ENCODE data around the gene ARHGAP45. TPM values are rescaled to one million over a fixed set of nuclear protein-coding genes. Genes with fewer than 3 reads are reported as not detected.

Gene ARHGAP45
- total and polyA plus RNA-seq, 9 of the 15 experiments (the other 6 are each of a cell fraction or from before 2014, with no cell fraction given) = 0.08 to 22.1 (median 4.2) TPM

DNA sequence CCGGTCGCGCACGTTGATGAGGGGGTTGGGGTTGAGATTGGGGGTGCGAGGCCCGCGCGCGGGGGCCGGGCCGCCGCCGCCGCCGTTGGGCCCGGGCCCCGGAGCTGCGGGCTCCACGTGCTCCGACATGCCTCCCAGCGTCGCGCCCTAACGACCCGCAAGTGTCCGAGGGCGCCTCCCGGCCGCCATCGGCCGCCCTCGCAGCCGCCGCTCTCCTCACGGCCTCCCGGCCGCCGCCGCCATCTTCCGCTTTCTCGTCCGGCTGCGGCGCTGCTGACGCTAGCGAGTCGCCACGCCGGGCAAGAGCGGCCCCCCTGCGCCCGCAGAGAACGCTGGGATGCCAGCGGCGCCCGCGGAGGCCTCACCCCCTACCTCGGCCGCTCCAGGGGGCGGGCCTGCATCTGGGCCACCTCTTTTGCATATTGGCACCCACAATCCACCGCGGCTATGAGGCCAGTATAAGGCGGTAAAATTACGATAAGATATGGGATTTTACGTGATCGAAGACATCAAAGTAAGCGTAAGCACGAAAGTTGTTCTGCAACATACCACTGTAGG, 46.0 kb upstream of the ARHGAP45 start, which contains the start of gene TMEM259 (continued):
- TF ChIP-seq, protein P1, sequence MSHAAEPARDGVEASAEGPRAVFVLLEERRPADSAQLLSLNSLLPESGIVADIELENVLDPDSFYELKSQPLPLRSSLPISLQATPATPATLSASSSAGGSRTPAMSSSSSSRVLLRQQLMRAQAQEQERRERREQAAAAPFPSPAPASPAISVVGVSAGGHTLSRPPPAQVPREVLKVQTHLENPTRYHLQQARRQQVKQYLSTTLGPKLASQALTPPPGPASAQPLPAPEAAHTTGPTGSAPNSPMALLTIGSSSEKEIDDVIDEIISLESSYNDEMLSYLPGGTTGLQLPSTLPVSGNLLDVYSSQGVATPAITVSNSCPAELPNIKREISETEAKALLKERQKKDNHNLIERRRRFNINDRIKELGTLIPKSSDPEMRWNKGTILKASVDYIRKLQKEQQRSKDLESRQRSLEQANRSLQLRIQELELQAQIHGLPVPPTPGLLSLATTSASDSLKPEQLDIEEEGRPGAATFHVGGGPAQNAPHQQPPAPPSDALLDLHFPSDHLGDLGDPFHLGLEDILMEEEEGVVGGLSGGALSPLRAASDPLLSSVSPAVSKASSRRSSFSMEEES (CRISPR knock-in tag; IDR thresholded peaks at IDR 0.05) = no peak
- no peak for TF ChIP-seq CAMTA2 (CRISPR knock-in tag; conservative IDR thresholded peaks at IDR 0.05)
- TF ChIP-seq, protein P2, sequence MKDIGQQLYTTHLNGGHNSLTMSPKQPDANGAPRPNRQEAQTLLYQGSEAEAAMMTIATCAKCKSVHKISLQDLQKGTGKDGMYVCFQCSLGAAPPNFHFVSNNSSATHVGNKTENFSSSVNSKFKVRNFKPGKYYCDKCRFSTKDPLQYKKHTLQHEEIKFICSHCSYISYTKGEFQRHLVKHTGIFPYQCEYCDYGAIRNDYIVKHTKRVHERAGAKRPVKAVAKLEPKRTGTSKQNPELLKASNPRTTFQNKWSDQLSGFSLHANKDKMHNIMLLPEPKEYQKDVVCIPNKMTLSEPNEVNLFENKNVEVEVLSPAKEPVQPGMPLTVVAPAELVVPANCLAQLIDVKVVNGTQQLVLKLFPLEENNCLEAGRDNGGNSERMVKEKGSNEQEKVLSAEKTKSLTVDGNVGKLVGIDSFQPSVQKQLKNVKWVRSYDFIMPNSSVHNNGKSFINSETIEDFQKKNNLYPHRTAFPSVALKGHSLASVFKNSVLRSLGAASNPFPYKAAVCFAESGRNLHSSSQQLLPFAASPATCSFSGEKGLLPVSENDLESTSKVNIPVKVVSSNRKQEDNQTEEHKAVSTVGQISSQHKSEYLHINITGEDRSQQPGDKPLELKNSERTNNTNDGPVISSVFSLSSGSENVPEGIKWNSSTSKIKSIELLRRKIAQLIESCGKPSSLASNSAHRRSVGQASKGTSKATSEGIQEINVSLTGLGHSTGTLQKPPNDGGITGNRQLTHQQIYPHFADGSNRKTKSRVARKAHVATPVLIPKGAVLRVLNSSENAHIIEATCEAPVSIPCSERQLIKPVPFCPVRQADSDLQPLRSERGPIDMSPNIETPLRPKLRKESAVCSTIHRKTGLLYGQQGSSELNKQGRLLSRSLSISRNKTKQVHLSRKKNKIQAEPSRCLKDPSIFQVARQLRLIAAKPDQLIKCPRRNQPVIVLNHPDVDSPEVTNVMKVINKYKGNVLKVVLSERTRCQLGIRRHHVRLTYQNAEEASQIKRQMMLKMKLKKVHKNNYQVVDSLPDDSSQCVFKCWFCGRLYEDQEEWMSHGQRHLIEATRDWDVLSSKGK (CRISPR knock-in tag; IDR thresholded peaks at IDR 0.05) = no peak
- TF ChIP-seq, protein P3, sequence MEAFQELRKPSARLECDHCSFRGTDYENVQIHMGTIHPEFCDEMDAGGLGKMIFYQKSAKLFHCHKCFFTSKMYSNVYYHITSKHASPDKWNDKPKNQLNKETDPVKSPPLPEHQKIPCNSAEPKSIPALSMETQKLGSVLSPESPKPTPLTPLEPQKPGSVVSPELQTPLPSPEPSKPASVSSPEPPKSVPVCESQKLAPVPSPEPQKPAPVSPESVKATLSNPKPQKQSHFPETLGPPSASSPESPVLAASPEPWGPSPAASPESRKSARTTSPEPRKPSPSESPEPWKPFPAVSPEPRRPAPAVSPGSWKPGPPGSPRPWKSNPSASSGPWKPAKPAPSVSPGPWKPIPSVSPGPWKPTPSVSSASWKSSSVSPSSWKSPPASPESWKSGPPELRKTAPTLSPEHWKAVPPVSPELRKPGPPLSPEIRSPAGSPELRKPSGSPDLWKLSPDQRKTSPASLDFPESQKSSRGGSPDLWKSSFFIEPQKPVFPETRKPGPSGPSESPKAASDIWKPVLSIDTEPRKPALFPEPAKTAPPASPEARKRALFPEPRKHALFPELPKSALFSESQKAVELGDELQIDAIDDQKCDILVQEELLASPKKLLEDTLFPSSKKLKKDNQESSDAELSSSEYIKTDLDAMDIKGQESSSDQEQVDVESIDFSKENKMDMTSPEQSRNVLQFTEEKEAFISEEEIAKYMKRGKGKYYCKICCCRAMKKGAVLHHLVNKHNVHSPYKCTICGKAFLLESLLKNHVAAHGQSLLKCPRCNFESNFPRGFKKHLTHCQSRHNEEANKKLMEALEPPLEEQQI (IDR thresholded peaks at IDR 0.05) = no peak
- no peak for TF ChIP-seq U2AF2 (optimal IDR thresholded peaks at IDR 0.05; ENCODE audit: low read depth, low read length)
- no peak for TF ChIP-seq ZNF764 (CRISPR knock-in tag; IDR thresholded peaks at IDR 0.05; ENCODE audit: low read depth)
- TF ChIP-seq ZNF347 (CRISPR knock-in tag; IDR thresholded peaks at IDR 0.05; ENCODE audit: low read depth) = no peak
- no peak for TF ChIP-seq ERF (CRISPR knock-in tag; IDR thresholded peaks at IDR 0.05)
- TF ChIP-seq, protein P4, sequence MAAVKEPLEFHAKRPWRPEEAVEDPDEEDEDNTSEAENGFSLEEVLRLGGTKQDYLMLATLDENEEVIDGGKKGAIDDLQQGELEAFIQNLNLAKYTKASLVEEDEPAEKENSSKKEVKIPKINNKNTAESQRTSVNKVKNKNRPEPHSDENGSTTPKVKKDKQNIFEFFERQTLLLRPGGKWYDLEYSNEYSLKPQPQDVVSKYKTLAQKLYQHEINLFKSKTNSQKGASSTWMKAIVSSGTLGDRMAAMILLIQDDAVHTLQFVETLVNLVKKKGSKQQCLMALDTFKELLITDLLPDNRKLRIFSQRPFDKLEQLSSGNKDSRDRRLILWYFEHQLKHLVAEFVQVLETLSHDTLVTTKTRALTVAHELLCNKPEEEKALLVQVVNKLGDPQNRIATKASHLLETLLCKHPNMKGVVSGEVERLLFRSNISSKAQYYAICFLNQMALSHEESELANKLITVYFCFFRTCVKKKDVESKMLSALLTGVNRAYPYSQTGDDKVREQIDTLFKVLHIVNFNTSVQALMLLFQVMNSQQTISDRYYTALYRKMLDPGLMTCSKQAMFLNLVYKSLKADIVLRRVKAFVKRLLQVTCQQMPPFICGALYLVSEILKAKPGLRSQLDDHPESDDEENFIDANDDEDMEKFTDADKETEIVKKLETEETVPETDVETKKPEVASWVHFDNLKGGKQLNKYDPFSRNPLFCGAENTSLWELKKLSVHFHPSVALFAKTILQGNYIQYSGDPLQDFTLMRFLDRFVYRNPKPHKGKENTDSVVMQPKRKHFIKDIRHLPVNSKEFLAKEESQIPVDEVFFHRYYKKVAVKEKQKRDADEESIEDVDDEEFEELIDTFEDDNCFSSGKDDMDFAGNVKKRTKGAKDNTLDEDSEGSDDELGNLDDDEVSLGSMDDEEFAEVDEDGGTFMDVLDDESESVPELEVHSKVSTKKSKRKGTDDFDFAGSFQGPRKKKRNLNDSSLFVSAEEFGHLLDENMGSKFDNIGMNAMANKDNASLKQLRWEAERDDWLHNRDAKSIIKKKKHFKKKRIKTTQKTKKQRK (IDR thresholded peaks at IDR 0.05; ENCODE audit: borderline replicate concordance, low read depth, low read length) = no peak
- TF ChIP-seq BCL6 (CRISPR knock-in tag; IDR thresholded peaks at IDR 0.05) = no peak
- no peak for TF ChIP-seq GTF2A2 (tag; IDR thresholded peaks at IDR 0.05)
- no peak; the same call in 1 of the 2 replicates for TF ChIP-seq HDAC8 (tag; IDR thresholded peaks at IDR 0.05)
- TF ChIP-seq HNRNPK (IDR thresholded peaks at IDR 0.05; ENCODE audit: low read depth, low read length, poor library complexity, severe bottlenecking) = no peak
- no peak for TF ChIP-seq ZNF551 (CRISPR knock-in tag; IDR thresholded peaks at IDR 0.05)
- no peak for TF ChIP-seq WHSC1 (IDR thresholded peaks at IDR 0.05; ENCODE audit: low read length)
- TF ChIP-seq, protein P5, sequence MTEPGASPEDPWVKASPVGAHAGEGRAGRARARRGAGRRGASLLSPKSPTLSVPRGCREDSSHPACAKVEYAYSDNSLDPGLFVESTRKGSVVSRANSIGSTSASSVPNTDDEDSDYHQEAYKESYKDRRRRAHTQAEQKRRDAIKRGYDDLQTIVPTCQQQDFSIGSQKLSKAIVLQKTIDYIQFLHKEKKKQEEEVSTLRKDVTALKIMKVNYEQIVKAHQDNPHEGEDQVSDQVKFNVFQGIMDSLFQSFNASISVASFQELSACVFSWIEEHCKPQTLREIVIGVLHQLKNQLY (CRISPR knock-in tag; conservative IDR thresholded peaks at IDR 0.05) = no peak
